HTR-8/SVneo (cell line): ENCODE measurements around the gene NAALADL2.
"Not testable (repeated sequence)": the region's sequence is repeated elsewhere in the genome, so short reads cannot be mapped to it uniquely, and the experiment has no call there.

ENCODE experiments used
- DNase-seq: peaks from one replicate; pipeline ENCODE4 v3.0.0; 2011; ENCODE audit warnings: low spot score, mixed read lengths; ENCODE audit not compliant: insufficient read length
- FAIRE-seq: peaks from 2 replicates; lab custom pipeline; 2011; peaks lifted over from hg19 to GRCh38; lab: Jason Lieb, UNC

The NAALADL2 gene

DNA sequence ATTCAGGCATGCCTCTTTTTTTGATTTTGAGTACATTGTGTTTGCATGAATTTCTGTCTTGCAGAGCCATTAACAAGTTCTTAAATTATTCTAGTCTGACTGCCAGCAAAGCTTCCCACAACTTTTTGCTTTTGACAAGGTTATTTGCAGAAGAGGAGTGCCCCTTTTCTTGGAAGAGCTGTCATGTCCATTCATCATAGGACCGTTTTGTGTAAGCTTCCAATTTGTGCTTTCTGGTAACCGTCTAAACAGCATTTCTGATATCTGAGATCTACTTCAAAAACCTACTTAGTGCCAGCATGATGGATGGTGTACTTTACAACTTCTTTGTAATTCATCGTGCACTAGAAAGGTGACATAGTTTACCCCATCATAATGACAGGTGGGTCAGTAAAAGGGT is 379.7 kb downstream of the NAALADL2 start:
- FAIRE-seq (no peak), DNase-seq (no peak)

DNA sequence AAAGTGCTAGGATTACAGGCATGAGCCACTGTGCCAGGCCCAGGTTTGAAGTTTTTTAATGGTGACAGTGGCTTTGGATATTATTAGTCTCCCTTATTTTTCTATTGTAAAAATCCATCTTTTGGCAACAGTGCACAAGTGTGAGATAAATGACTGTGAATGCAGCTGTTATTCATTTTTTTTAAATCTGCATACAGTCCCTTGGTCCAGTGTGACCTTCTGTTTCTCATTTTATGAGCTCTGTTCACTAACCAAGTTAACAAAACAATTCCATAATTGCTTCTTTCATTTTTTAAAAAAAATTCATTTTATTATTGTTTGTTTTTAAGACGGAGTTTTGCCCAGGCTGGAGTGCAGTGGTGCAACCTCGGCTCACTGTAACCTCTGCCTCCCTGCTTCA is 381.8 kb downstream of the NAALADL2 start:
- DNase-seq (no peak), FAIRE-seq (no peak)

DNA sequence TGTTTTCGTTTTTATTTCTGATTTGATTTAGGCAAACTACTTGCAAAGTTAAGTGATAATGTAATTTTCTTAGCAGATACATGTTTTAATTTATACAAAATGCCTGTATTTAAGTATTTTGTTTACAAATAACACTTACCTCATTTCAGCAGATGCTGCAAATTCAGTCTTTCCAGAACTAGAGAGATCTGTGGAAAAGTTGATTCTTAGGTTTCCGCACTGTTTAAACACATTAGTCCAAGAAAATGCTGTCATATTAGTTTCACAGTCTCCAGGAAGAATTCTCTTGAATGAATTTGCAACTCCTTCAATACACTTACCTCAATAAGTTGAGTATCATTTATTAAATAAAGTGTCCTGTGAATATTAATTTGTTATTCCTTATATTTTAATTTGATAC is 383.1 kb downstream of the NAALADL2 start:
- FAIRE-seq (no peak), DNase-seq (no peak)

DNA sequence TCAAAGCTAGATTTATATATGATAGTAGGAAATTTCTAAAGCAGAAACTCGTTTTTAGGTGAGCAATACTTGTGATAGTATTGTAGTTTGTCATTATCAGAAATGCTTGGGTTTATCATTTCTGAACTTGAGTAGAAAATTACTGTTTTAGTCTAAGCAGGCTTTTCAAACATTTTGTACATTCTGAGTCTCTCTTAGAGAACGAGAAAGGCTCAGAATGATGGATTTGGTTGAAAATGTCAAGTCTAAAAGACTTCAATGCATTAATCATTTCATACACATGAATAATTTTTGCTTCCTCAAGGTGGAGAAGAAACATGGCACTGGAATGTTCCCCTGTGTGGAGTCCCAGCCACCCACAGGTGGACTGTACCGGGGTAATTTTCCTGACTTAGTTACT is 387.1 kb downstream of the NAALADL2 start:
- DNase-seq: no peak
- FAIRE-seq: no peak

DNA sequence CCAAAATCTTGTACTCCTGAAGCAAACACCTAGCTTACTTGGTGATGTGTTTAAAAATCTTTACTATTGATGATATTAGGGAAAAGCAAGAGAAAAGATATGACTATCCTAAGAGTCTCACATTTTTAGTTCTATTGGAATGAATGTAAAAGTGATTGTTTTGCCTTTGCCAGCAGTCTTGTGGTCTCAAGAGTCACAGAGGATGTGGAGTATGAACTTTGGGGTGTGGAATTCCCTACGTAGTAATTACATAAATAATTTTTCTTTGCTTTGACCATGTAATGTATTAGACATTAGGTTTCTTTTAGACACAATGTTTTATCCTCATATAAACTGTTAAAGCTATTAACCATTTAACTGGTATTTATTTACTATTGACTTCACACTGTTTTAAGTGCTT is 387.6 kb downstream of the NAALADL2 start:
- no peak for DNase-seq
- FAIRE-seq: no peak

DNA sequence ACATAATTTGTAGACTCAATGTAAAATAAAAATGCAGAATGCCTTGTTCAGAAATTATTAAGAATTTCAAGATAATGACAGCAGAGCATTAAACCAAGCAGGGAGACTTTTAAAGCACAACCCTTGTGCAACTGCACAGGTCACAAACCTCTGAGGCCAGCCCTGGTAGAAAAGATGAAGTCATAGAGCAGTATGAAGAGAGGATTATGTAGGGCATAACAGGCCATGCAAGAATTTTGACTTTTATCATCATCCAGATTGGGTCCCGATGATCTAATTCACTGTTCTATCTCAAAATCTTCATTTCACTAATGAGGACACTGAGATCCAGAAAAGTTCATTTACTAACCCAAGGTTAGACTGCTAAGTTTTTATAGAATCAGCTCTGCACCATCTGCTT is 388.5 kb downstream of the NAALADL2 start:
- no peak for FAIRE-seq
- DNase-seq: no peak

DNA sequence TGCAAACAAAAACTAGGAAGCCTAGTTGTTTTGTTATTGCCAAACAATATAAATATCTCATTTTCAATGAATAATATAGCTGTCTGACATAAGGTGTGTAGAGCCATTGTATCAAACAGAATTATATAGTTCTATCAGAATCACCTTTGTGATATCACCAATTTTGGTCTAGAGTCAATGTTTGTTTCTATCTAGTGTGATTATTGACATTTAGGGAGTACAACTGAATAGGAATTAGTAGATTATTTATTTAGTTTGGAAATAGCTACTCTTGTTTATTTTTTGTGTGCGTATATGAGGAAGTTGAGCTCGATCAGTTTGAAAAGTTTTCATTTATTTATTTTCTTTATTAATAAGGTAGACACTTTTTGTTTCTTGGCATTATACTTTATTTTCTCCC is 389.7 kb downstream of the NAALADL2 start:
- FAIRE-seq (no peak), DNase-seq (no peak)

DNA sequence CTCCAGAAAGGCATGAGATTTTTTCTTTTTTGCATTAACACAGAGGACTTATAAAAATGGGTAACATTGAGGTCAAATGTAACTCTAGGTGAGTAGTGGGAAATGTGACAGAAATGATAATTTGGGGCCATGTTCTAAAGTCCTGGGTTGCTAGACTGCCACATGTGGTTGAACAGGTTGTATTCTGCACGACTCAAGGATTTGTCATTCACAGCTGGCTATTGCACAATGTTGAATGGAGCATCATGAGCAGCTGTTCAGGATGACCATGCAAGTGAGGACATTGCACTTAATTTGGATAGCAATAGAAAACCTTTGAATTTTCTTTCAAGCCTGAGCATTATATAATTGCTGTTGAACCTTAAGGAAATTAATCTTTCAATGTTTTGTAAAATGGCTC is 396.6 kb downstream of the NAALADL2 start:
- no peak for FAIRE-seq
- DNase-seq: no peak

DNA sequence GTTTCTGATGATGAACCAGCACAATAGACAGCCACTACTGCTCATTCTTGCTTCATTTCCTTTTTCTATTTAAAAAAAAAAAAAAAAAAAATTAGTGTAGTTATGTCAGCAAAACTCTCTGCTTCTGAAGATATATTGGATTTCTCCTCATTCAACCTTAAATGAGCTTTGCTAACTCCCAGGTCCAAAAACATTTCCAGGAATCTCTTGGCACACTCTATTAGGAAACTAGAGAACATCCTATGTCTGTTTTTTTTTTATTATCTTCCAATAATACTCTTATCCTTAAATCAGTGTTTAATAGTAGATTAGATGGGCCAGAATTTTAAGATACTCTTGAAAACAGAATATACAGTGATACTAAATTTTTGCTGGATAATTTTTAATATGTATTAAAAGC is 398.0 kb downstream of the NAALADL2 start:
- DNase-seq (no peak), FAIRE-seq (no peak)

DNA sequence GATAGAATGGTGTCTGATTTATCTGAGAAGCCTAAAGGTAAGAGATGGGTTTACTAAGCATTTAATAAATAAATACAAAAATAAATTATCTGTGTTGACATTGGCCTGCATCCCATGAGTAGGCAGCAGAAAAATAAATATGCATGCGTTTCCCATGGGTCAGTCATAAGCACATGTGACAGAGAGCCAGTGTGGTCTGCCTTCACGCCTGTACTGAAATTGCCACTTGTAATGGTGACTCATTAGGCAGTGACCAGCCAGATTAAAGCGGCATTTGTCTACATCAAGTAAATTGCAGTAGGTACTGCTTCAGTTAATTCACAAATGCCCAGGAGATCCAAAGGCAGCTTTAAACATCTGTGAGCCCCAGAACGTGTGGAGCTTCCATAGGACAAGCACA is 399.6 kb downstream of the NAALADL2 start:
- no peak for FAIRE-seq
- DNase-seq: no peak

DNA sequence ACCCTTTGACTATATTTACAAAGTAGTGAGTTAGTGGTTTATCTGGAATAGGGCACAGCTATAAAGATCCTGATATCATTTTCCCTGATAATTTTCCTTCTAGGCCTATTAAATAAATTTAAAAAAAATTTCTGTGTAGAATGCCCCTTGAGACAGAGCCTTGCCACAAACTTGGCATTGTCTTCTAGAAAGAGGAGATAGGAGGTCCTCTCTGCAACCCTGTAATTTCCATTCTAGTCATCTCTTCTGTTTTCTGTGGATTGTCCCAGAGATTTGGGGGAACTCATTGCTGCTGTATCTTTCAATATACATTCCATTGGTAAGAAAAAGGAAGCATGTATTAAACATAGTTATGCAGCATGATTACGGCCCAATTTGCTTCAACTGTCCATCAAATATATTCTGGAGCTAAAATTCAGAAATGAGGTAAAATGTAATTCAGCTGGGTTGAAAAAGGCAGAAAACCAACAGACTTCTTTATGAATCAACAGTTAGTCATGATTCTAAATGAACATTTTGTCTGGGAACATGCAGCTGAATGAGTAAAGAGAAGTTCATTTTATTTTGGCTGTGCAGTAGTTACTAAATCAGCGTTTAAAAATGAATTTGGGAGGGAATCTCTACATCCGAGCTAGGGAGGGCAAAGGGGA is 401.1 kb downstream of the NAALADL2 start:
- DNase-seq (no peak), FAIRE-seq (no peak)

DNA sequence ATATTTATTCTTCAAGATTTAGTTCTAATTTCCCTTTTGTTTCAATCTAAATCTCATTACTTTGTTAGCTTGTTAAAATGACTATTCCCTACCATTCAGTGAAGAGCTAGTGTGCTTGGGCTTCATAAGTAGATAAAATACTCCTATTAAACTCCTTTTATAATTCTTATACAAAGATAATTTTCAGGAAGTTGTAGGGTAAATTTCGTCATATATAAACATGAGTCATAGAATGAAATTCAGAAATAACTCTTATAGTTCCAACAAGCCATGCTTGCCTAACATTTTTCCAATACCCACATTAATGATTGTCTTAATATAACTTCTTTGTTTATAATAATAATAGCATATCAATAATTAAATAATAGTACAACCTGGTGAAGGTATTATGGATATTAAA is 407.3 kb downstream of the NAALADL2 start:
- no peak for DNase-seq
- FAIRE-seq: no peak

DNA sequence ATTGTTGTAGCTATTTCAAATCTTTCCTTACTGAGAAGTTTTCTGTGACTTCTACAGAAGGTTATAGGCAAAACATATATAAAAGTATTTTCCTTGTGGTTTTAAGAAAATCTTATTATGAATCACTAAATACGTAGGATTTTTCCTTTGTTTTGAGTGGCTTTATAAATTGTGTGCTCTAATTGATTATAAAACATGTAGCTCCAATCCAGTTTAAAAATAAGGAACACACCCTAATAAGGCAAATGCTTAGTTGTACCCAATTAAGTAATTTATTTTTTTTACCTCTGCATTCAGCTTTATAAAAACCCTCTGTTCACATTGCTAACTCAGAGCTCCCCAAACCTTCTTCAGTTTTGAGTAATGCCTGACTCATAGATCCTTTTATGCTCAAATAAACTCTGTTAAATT is 408.0 kb downstream of the NAALADL2 start:
- no peak for DNase-seq
- FAIRE-seq: no peak

DNA sequence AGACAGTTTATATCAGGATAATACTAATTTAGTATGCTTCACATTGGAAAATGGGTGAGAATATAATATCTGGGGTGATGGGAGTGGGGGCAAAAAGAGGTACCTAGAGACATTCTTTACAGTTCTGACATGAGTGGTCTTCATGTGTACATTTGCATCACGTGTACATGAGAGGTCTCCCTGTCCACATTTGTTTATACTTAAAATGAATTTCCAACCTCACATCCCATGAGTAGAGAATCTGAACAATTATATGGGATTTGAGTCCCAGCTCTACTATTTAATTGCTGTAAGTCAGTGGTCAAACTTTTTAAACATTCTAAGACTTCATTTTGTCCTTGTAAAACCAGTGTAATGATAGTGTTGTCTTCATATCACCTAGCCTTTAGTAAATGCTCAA is 408.4 kb downstream of the NAALADL2 start:
- FAIRE-seq: no peak
- DNase-seq: no peak

DNA sequence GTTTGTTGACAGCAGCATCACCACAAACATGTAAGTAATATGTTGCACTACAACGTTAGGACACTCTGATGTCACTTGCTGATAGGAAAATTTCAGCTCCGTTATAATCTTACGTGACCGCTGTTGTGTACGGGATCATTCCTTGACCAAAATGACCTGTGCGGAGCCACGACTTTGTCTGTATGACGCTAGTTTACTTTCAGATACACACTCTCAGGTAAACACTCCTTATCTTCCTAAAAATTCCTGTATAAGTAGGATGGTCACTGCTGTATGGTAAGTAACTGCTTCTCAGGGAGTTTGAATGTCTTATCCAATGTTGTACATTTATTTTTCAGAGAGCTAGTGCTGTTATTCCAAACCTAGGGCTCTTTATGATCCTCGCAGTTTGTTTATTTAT is 410.3 kb downstream of the NAALADL2 start:
- no peak for DNase-seq
- peak; percentile 62 for FAIRE-seq

DNA sequence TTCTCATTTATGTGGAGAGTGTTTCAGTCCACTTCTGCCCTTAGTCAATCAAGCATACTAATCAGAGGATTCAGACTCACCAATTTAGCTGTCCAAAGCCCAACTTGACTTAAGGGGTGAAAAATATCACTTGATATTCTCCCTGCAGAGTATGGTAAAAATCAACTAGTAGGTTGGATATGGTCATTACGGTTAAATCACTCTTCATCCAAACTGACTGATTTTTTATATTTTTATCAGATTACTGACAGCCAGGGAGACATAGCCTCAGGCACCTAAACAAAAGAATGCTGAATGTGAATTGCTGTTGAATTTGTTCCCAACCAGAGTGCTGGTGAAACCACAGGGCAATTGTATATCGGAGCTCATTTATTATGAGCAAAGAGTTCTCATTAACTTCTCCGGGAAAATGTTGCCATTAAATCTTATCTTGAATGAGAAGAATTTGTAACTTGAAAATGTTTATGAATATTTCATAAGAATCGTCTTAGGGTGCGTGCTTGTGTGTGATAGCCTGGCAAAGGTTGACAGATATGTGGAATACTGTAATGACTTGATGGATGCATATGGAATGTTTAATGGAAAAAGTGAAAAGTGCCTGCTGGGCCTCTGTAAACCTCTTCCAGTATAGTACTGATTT is 411.2 kb downstream of the NAALADL2 start:
- FAIRE-seq (peak; percentile 9), DNase-seq (peak; percentile 59)

DNA sequence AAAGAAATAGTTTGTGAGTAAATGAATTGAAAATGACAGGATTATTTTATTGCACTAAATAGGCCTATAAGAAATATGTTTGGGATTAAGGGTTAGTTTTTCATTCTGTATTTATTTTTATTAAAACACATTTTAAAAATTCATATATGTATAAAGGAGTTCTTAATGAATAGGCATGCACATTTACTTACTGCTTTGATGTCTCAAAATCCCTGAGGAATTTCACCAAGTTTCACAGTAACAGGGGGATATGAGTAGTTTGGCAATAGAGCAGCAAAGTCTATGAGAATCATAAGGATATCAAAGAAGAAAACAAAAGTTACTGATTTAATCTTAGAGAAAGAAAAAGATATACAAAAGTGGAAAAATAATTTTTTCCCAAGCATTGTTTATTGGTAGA is 411.7 kb downstream of the NAALADL2 start:
- DNase-seq (no peak), FAIRE-seq (no peak)

DNA sequence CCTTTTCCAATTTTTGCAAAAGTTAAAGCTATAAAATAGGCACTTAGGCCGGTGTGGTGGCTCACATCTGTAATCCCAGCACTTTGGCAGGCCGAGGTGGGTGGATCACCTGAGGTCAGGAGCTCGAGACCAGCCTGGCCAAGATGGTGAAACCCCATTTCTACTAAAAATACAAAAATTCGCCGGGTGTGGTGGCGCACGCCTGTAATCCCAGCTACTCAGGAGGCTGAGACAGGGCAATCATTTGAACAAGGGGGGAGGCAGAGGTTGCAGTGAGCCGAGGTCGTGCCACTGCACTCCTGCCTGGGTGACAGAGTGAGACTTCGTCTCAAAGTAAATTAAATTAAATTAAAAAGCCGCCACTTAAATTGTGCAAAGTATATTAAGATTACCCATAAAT is 412.3 kb downstream of the NAALADL2 start:
- not testable (repeated sequence) for DNase-seq, FAIRE-seq

DNA sequence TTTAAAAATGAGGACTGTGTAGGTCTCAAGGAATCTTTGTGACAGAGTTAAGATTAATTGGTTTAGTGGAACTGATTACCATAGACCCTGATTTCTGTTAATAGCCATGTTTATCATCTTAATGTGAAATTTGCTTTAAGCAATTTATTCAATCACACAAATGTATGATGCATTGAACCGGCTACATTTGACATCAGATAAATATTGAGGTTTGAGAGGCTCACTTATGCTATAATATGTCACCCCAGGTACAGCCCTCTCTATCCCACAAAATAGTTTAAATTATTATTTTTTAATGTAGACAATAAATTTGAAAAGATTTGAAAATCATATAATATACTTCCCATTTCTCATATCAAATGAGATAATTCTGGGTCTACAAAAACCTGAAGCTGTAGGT is 413.3 kb downstream of the NAALADL2 start:
- DNase-seq (no peak), FAIRE-seq (no peak)

DNA sequence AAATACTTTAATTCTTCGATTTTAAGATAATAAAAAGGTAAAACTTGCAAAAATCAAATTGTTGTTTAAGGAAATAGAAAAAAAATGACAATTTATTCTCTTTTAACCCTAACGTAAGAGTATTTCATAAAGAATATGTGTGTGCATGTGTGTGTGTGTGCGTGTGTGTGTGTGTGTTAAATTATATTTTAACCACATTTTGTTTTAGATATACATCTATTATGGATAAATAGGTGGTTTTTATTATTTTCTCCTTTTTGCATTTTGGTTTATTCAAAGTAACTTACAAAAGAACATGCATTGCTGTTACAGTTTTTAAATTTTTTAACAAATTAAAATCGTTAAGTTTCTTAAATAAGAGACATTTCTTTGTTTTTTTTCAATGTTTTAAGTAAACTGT is 414.4 kb downstream of the NAALADL2 start:
- FAIRE-seq (no peak), DNase-seq (no peak)

DNA sequence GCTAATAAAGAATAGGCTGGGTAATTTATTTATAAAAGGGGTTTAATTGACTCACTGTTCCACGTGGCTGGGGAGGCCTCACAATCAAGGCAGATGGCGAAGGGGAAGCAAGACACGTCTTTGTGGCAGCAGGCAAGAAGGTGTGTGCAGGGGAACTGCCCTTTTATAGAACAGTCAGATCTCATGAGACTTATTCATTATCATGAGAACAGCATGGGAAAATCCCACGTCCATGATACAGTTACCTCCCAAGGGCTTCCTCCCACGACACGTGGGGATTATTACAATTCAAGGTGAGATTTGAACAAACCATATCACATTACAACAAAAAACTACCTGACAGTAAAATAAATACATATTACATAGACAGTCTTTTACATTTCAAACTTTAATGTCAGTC is 414.9 kb downstream of the NAALADL2 start:
- DNase-seq: no peak
- FAIRE-seq: no peak

DNA sequence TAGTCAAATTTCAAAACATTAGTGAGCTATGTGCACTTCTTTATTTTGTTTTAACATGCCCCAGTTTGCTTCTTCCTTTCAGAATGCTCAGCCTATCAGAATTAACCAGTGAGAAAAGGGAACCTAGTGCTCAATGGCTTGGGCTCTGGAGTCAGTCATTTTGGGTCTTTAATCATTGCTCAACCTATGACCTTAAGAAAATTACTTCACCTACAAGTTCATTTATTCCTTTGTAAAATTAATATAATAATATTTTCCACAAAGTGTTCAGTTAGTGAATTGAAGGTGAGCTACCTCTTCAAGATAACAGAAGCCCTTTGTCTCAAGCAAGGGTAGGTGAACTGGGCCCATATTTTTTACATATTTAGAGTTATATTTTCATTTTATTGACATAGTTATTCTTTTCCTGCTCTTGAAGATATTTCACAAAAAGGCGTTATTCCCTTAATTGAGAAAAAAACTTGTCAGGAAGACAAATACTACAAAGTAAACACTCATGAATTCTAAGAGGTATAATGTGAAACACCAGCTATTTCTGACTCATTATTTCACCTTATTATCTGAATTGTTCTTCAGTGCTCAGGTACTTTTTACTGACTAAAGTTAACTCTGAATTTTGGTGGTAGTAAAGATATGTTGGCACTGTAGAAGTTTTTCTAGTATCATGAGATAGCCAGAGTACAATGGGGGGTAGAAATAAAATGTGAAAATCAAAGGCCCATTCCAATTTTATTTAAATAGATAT is 415.5 kb downstream of the NAALADL2 start:
- FAIRE-seq: no peak

More for the DNA sequence above, 415.5 kb downstream of the NAALADL2 start:
- no peak for DNase-seq
